NCI-H187 (cell line): ENCODE data around the gene NPBWR2.

ENCODE experiments used
- DNase-seq, 2 experiments: peaks; one replicate each; lab custom pipeline; 2025; lab: John Stamatoyannopoulos, UW

Gene NPBWR2

GRCh38 chr20:64072498-64073063 lies 34.8 kb downstream of the NPBWR2 start:
- DNase-seq: no peak

- DNase-seq: no peak
Measured at GRCh38 chr20:64071341-64072332, 35.7 kb downstream of the NPBWR2 start.

- DNase-seq: no peak
Measured at GRCh38 chr20:64070244-64070993, 36.9 kb downstream of the NPBWR2 start.

GRCh38 chr20:64069614-64070243 lies 37.6 kb downstream of the NPBWR2 start:
- no peak for DNase-seq

GRCh38 chr20:64069209-64069613 lies 38.2 kb downstream of the NPBWR2 start:
- DNase-seq: no peak

- DNase-seq: no peak
Measured at GRCh38 chr20:64068386-64069208, 38.8 kb downstream of the NPBWR2 start.

- DNase-seq: no peak
Measured at GRCh38 chr20:64067733-64068307, 39.5 kb downstream of the NPBWR2 start.

- no peak for DNase-seq
Measured at GRCh38 chr20:64067005-64067632, 40.2 kb downstream of the NPBWR2 start.

- no peak for DNase-seq
Measured at GRCh38 chr20:64065974-64066343, 41.4 kb downstream of the NPBWR2 start.

- no peak for DNase-seq
Measured at GRCh38 chr20:64065062-64065973, 42.0 kb downstream of the NPBWR2 start.

- no peak for DNase-seq
Measured at GRCh38 chr20:64064145-64064698, 43.1 kb downstream of the NPBWR2 start.

- no peak for DNase-seq
Measured at GRCh38 chr20:64063389-64064144, 43.8 kb downstream of the NPBWR2 start.

GRCh38 chr20:64062596-64063388 lies 44.6 kb downstream of the NPBWR2 start, which contains the start of gene TCEA2:
Gene TCEA2, plus strand, starts transcription at chr20:64063198. Its CDS starts 115 bp downstream, at chr20:64063313.
- peak; percentile 86 to 93 for DNase-seq

- no peak for DNase-seq
Measured at GRCh38 chr20:64062276-64062595, 45.1 kb downstream of the NPBWR2 start.

- DNase-seq: no peak
Measured at GRCh38 chr20:64058536-64058935, 48.8 kb downstream of the NPBWR2 start.

- DNase-seq: peak; percentile 37 to 69
Measured at GRCh38 chr20:64057628-64058498, 49.5 kb downstream of the NPBWR2 start.
